Thyroid gland (tissue), 4 donors: Measurements from ENCODE around the gene TSTD2.

Experiments
- CTCF ChIP-seq, 6 experiments: fragments of 200-600 bp in 3 of 6; fragments of 450-650 bp in 3 of 6; sonication (generic) in 3 of 6; IDR thresholded peaks; one replicate each; pipeline ENCODE4 v1.5.1; 2016 to 2019; ENCODE audit warnings: antibody characterized with exemption in 6 of 6, mild to moderate bottlenecking in 2 of 6, inconsistent platforms in 1 of 6, moderate library complexity in 1 of 6
- POLR2A ChIP-seq, 2 donors: fragments of 450-650 bp; IDR thresholded peaks; one replicate each; pipeline ENCODE4 v1.6.1; 2017; ENCODE audit warnings: antibody characterized with exemption in 2 of 2, mild to moderate bottlenecking in 2 of 2, moderate library complexity in 1 of 2

DNA sequence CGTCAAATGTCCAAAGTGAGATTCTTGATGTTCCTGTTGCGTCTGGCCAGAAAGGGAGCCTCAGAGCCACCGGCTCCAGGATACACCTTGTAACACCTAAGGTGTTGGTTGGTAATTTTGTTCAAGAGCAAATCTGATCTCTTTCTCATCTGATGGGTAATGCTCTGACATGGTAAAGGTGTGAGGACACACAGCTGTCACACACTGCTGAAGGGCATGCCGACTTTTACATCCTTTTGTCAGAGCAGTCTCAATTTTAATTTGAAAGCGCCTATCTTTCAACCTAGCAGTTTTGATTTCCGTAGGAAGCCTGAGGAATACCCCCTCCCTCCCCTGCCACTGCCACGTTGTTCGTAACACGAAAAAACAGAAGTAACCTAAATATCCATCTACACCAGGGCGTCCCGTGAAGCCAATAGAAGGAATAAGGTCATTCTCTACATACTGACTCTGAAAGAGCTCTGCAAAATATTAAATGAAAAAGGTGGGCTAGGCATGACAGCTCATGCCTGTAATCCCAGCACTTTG, 57.4 kb downstream of the TSTD2 start:
- no peak for TF ChIP-seq CTCF (IDR thresholded peaks at IDR 0.05)
- TF ChIP-seq POLR2A (IDR thresholded peaks at IDR 0.05) = no peak
